Measurements from ENCODE around the gene METTL24.
"Not testable (repeated sequence)": the region's sequence is repeated elsewhere in the genome, so short reads cannot be mapped to it uniquely, and the experiment has no call there.

METTL24 gene

DNA sequence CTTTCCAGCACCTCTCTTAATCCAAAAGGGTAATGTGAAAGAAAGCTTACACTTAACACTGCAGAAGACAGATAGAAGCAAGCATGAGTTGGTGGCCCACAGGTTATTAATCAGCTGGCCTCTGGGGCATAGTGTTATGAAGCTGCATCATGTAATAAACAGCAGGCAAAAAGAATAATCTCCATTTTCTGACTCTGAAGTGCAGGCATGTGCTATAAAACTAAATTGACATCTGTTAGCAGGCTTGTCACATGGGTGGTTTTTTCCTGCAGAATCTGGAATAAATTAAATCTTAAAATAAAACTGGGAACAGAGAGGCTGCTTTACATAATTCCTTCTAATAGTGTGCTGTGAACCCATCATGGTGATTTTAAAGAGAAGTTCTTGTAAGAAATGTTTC lies 73.3 kb downstream of the METTL24 start:
- TF ChIP-seq, protein P1, sequence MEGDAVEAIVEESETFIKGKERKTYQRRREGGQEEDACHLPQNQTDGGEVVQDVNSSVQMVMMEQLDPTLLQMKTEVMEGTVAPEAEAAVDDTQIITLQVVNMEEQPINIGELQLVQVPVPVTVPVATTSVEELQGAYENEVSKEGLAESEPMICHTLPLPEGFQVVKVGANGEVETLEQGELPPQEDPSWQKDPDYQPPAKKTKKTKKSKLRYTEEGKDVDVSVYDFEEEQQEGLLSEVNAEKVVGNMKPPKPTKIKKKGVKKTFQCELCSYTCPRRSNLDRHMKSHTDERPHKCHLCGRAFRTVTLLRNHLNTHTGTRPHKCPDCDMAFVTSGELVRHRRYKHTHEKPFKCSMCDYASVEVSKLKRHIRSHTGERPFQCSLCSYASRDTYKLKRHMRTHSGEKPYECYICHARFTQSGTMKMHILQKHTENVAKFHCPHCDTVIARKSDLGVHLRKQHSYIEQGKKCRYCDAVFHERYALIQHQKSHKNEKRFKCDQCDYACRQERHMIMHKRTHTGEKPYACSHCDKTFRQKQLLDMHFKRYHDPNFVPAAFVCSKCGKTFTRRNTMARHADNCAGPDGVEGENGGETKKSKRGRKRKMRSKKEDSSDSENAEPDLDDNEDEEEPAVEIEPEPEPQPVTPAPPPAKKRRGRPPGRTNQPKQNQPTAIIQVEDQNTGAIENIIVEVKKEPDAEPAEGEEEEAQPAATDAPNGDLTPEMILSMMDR (IDR thresholded peaks at IDR 0.05; ENCODE audit: insufficient read depth, low read length, poor library complexity, severe bottlenecking), result no peak
- H3K36me3 ChIP-seq (ENCODE audit: control insufficient read depth, insufficient read depth, low read length), result no peaks in the 10 kb centered on the region
- no peak for DNase-seq (ENCODE audit: extremely low read depth, insufficient read length)
- no peaks in the 10 kb centered on the region for H3K27me3 ChIP-seq (replicated peaks; ENCODE audit: control insufficient read depth, insufficient read depth, low read length)
- no peak overlapping the region for H3K4me3 ChIP-seq (replicated peaks; ENCODE audit: low read depth, low read length)

DNA sequence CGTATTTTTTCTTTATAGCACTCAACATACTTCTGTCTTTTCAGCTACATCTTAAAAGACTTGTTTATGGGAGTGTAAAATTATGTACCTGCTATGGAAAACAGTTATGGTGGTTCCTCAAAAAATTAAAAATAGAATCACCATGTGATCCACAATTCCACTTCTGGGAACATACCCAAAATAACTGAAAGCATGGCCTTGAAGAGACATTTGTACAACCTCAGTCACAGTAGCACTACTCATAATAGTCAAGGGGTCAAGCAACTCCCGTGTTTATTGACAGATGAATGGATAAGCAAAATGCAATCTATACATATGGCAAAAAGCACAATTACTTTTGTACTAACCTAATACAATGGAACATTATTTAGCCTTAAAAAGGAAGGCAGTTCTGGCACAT lies 74.5 kb downstream of the METTL24 start:
- H3K36me3 ChIP-seq (ENCODE audit: control insufficient read depth, insufficient read depth, low read length), result no peaks in the 10 kb centered on the region
- DNase-seq (ENCODE audit: extremely low read depth, insufficient read length), result no peak
- H3K4me3 ChIP-seq (replicated peaks; ENCODE audit: low read depth, low read length), result no peak overlapping the region
- TF ChIP-seq, protein P1 (IDR thresholded peaks at IDR 0.05; ENCODE audit: insufficient read depth, low read length, poor library complexity, severe bottlenecking), result no peak
- H3K27me3 ChIP-seq (replicated peaks; ENCODE audit: control insufficient read depth, insufficient read depth, low read length), result no peaks in the 10 kb centered on the region

DNA sequence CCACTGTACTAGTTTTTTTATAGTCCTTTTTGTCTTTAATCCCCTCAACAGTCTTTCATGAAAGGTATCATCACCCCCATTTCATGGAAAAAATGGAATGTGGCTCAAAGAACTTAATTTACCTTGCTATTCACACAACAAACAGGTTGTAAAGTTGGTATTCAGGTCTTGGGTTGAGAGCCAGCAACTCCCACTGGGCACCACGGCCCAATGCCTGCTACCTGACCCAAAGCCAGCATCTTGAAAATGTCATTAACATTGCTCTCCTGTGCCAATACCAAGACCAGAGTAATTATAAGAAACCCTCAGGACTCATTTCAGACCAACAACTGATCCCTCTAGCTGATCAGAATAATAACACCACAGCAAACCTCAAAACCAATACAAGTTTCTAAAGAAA lies 75.7 kb downstream of the METTL24 start:
- H3K36me3 ChIP-seq (ENCODE audit: control insufficient read depth, insufficient read depth, low read length), result no peaks in the 10 kb centered on the region
- no peak overlapping the region for H3K4me3 ChIP-seq (replicated peaks; ENCODE audit: low read depth, low read length)
- TF ChIP-seq, protein P1 (IDR thresholded peaks at IDR 0.05; ENCODE audit: insufficient read depth, low read length, poor library complexity, severe bottlenecking), result no peak
- no peaks in the 10 kb centered on the region for H3K27me3 ChIP-seq (replicated peaks; ENCODE audit: control insufficient read depth, insufficient read depth, low read length)
- no peak for DNase-seq (ENCODE audit: extremely low read depth, insufficient read length)

DNA sequence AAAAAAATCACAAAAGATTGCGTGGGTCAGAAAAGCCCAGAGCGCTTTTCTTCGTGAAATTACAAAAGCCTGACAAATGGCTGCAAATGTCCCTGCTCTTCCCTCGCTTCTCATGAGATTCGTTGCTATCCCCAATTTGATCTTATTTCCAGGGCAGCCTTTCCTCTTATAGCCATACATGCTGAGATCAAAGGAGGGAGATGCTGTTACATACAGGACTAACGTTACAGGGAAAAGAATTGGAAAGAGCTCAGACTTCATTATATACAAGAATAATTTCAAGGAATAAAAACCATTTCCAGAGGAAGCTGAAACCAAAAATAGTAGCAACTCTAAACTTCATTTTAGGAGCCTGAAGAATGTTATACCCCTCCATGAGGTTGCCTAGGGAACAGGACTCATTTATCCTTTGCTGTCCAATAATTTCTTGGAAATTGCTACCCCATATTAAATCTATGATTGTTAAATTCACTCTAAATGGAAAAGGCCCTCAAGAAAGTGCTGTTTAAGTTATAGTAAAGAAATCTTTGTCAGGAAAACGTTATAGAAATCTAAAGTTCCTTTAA lies 81.0 kb downstream of the METTL24 start:
- Histone ChIP-seq H3K36me3 (ENCODE audit: control insufficient read depth, insufficient read depth, low read length) (no peaks in the 10 kb centered on the region), H3K4me3 (replicated peaks; ENCODE audit: low read depth, low read length) (no peak overlapping the region), H3K27me3 (replicated peaks; ENCODE audit: control insufficient read depth, insufficient read depth, low read length) (no peaks in the 10 kb centered on the region; the same call in 1 of the 2 replicates)
- no peak for DNase-seq (ENCODE audit: extremely low read depth, insufficient read length)
- TF ChIP-seq, protein P1 (IDR thresholded peaks at IDR 0.05; ENCODE audit: insufficient read depth, low read length, poor library complexity, severe bottlenecking), result no peak

DNA sequence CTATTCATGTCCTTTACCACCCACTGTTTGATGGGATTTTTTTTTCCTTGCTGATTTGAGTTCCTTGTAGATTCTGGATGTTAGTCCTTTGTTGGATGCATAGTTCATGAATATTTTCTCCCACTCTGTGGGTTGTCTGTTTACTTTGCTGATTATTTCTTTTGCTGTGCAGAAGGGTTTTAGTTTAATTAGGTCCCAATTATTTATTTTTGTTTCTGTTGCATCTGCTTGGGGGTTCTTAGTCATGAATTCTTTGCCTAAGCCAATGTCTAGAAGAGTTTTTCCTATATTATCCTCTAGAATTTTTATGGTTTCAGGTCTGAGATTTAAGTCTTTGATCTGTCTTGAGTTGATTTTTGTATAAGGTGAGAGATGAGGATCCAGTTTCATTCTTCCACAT lies 85.4 kb downstream of the METTL24 start:
- not testable (repeated sequence) for H3K27me3 ChIP-seq (replicated peaks; ENCODE audit: control insufficient read depth, insufficient read depth, low read length); H3K36me3 ChIP-seq (ENCODE audit: control insufficient read depth, insufficient read depth, low read length); DNase-seq (ENCODE audit: extremely low read depth, insufficient read length); H3K4me3 ChIP-seq (replicated peaks; ENCODE audit: low read depth, low read length)

DNA sequence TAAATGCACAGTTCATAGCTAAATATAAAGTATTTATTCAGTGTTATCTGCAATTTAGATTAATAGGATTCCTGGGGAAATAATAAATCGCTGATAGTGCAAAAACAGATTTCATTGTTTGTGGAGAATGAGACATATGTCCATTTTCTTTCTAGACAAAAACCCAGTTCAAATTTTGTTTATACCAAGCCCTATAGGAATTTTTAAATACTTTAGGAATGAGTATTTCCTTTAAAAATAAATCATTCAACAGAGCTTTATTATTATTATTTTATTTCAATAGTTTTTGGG lies 86.5 kb downstream of the METTL24 start:
- TF ChIP-seq, protein P1 (IDR thresholded peaks at IDR 0.05; ENCODE audit: insufficient read depth, low read length, poor library complexity, severe bottlenecking), result no peak
- Histone ChIP-seq H3K4me3 (replicated peaks; ENCODE audit: low read depth, low read length) (no peak overlapping the region), H3K27me3 (replicated peaks; ENCODE audit: control insufficient read depth, insufficient read depth, low read length) (no peaks in the 10 kb centered on the region; the same call in 1 of the 2 replicates), H3K36me3 (ENCODE audit: control insufficient read depth, insufficient read depth, low read length) (no peaks in the 10 kb centered on the region)
- no peak for DNase-seq (ENCODE audit: extremely low read depth, insufficient read length)
